Glutamatergic neuron (in vitro differentiated cells): ENCODE measurements around the gene PLSCR5. TPM values are rescaled to one million over a fixed set of nuclear protein-coding genes. Genes with fewer than 3 reads are reported as not detected.
A peak's percentile ranks its signal among the peaks of the same experiment; 100 is the strongest.

Experiments
- DNase-seq: peaks from one replicate; pipeline ENCODE4 v3.0.0; 2022
- H3K27ac Mint-ChIP-seq: one replicate; pipeline ENCODE4 v1.8.0; 2020; ENCODE audit warnings: mild to moderate bottlenecking, mixed read lengths, inconsistent platforms; ENCODE audit not compliant: unreplicated experiment
- H3K27me3 Mint-ChIP-seq: one replicate; pipeline ENCODE4 v1.8.0; 2020; ENCODE audit warnings: mild to moderate bottlenecking, moderate library complexity, mixed read lengths, inconsistent platforms; ENCODE audit not compliant: unreplicated experiment
- H3K36me3 Mint-ChIP-seq: one replicate; pipeline ENCODE4 v1.8.0; 2020; ENCODE audit warnings: mild to moderate bottlenecking, mixed read lengths, inconsistent platforms; ENCODE audit not compliant: unreplicated experiment
- H3K4me1 Mint-ChIP-seq: one replicate; pipeline ENCODE4 v1.8.0; 2020; ENCODE audit warnings: mild to moderate bottlenecking, low read depth, mixed read lengths, inconsistent platforms; ENCODE audit not compliant: unreplicated experiment
- H3K4me3 Mint-ChIP-seq: one replicate; pipeline ENCODE4 v1.8.0; 2020; ENCODE audit warnings: mild to moderate bottlenecking, mixed read lengths, inconsistent platforms; ENCODE audit not compliant: unreplicated experiment
- H3K9me3 Mint-ChIP-seq: one replicate; pipeline ENCODE4 v1.8.0; 2020; ENCODE audit warnings: mild to moderate bottlenecking, moderate library complexity, mixed read lengths, inconsistent platforms; ENCODE audit not compliant: unreplicated experiment
- long read RNA-seq: library from polyadenylated mRNA; unstranded; transcript quantifications from one replicate; pipeline ENCODE4 v2.0.0, GENCODE V29; 2020; ENCODE audit not compliant: unreplicated experiment
- total RNA-seq: library from RNA; stranded (reverse); fragmentation: NEBNext Ultra II Directional; extraction: Animal tissue kit (Norgen Biotek cat#: 25700); gene quantifications from one replicate; pipeline ENCODE4 v1.2.1, GENCODE V29; 2021; ENCODE audit not compliant: unreplicated experiment
- TF ChIP-seq, protein P1 (sequence below): fragments of 200-600 bp; sonication (generic); IDR thresholded peaks from one replicate; pipeline ENCODE4 v1.5.0; 2021; ENCODE audit not compliant: partially characterized antibody, unreplicated experiment

PLSCR5 gene
- not detected for total RNA-seq
- long read RNA-seq, result 0 reads

- no peak within 1 kb of the TSS for H3K4me3 Mint-ChIP-seq
- no peak within 1 kb of the TSS for H3K27ac Mint-ChIP-seq
- H3K27me3 Mint-ChIP-seq, result no peaks in the 10 kb centered on the region
- DNase-seq, result no peak
- no peaks in the 10 kb centered on the region for H3K4me1 Mint-ChIP-seq
- no peaks in the 10 kb centered on the region for H3K9me3 Mint-ChIP-seq
- no peaks in the 10 kb centered on the region for H3K36me3 Mint-ChIP-seq
- TF ChIP-seq, protein P1, sequence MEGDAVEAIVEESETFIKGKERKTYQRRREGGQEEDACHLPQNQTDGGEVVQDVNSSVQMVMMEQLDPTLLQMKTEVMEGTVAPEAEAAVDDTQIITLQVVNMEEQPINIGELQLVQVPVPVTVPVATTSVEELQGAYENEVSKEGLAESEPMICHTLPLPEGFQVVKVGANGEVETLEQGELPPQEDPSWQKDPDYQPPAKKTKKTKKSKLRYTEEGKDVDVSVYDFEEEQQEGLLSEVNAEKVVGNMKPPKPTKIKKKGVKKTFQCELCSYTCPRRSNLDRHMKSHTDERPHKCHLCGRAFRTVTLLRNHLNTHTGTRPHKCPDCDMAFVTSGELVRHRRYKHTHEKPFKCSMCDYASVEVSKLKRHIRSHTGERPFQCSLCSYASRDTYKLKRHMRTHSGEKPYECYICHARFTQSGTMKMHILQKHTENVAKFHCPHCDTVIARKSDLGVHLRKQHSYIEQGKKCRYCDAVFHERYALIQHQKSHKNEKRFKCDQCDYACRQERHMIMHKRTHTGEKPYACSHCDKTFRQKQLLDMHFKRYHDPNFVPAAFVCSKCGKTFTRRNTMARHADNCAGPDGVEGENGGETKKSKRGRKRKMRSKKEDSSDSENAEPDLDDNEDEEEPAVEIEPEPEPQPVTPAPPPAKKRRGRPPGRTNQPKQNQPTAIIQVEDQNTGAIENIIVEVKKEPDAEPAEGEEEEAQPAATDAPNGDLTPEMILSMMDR, result no peak
These were observed at the start of gene PLSCR5 for GRCh38 chr3:146605106-146605505. PLSCR5 (minus strand) TSS chr3:146605346; CDS start chr3:146605212, 134 bp downstream.

DNA sequence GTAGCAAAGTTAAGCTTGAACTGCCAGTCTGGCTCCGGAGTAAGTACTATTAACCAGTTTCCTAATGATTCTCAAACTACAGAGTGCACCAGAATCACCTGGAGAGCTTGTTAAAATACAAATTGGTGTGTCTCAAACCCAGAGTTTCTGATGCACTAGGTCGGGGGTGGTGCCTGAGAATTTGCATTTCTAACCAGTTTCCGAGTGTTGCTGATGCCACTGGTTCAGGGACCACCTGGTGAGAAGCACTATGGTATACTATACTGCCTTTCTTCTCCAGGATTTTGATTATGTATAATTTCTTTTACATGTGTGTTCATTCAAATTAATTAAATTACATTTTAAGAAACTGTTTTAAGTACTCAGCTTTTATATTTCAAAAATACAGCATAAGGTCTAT lies 48.8 kb upstream of the PLSCR5 start:
- Mint-ChIP-seq H3K4me3 (no peak overlapping the region), H3K27ac (no peak overlapping the region), H3K27me3 (no peaks in the 10 kb centered on the region), H3K36me3 (no peaks in the 10 kb centered on the region), H3K9me3 (no peaks in the 10 kb centered on the region), H3K4me1 (peaks cover 10% of the 10 kb centered on the region)
- TF ChIP-seq, protein P1, result no peak
- DNase-seq, result no peak

GRCh38 chr3:146650691-146651442 lies 45.7 kb upstream of the PLSCR5 start:
- Mint-ChIP-seq H3K27me3 (no peaks in the 10 kb centered on the region), H3K27ac (no peak overlapping the region), H3K36me3 (no peaks in the 10 kb centered on the region), H3K4me3 (no peak overlapping the region), H3K9me3 (no peaks in the 10 kb centered on the region), H3K4me1 (peaks cover 13% of the 10 kb centered on the region)
- TF ChIP-seq, protein P1, result no peak
- DNase-seq, result no peak

DNA sequence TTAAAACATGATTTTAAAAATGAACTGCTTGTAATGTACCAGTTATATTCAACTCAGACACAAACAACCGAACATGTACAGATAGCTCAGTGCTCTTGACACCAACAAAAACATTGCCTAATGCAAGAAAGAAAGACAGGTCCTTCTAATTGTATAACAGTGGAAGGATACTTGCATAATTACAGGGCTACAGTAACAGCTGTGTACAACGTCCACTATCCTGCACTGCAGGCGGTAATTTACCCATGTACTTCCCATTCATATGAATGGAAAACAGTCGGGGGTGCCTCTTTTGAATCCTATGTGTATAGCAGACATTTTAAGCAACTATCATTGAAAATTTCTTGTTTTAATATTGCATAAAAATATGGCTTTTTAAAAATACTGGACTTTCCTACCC lies 41.1 kb upstream of the PLSCR5 start:
- TF ChIP-seq, protein P1, result no peak
- Mint-ChIP-seq H3K9me3 (no peaks in the 10 kb centered on the region), H3K27me3 (no peaks in the 10 kb centered on the region), H3K36me3 (no peaks in the 10 kb centered on the region), H3K27ac (peak overlapping the region; percentile 17), H3K4me3 (no peak overlapping the region), H3K4me1 (peaks cover 12% of the 10 kb centered on the region)
- DNase-seq, result no peak
